HepG2 (cell line): ENCODE measurements around the gene SIGLEC8. TPM values are rescaled to one million over a fixed set of nuclear protein-coding genes. Genes with fewer than 3 reads are reported as not detected.

ENCODE experiments used
- ATAC-seq: fragments of 200-7000 bp; cut with Tn5 transposase; 3 replicates; pipeline ENCODE4 v1.9.1; 2020; ENCODE audit warnings: mild to moderate bottlenecking, moderate library complexity
- BruUV-seq: library from RNA; stranded (reverse); fragments of 400-500 nt; replicated peaks from 2 replicates; lab custom pipeline; 2021; lab: Mats Ljungman, UMichigan
- CTCF ChIA-PET: fragments of 300-600 bp; formaldehyde crosslinking; extraction: SDS; loops from one replicate; lab custom pipeline; 2021; ENCODE audit warnings: low total read pairs, inconsistent platforms, low intra/inter-chr PET ratio; lab: Yijun Ruan, JAX
- POLR2A ChIA-PET: fragments of 350-600 bp; sonication (Branson Sonifier 250); formaldehyde crosslinking; loops from one replicate; lab custom pipeline; 2020; ENCODE audit warnings: antibody characterized with exemption, inconsistent platforms; lab: Yijun Ruan, JAX
- DNase-seq: peaks from one replicate; pipeline ENCODE4 v3.0.0-alpha.2; 2015; ENCODE audit warnings: low spot score
- FAIRE-seq: peaks from 3 replicates; lab custom pipeline; 2011; peaks lifted over from hg19 to GRCh38; lab: Jason Lieb, UNC
- H2AFZ ChIP-seq: one replicate; pipeline ENCODE4 v1.6.1; 2011; ENCODE audit warnings: low read length, inconsistent platforms
- H3K27ac ChIP-seq: fragments of 300-600 bp; 3 replicates; pipeline ENCODE4 v1.8.0; 2011; ENCODE audit warnings: mixed run types, mild to moderate bottlenecking, mixed read lengths, low read length, inconsistent platforms; ENCODE audit not compliant: insufficient read depth; ENCODE audit errors: extremely low read length
- H3K27me3 ChIP-seq, 2 experiments: fragments of 200-600 bp in 1 of 2; 2 replicates in 1 of 2; 3 replicates in 1 of 2; pipeline versions ENCODE4 v1.6.0 to v1.8.0; 2011; ENCODE audit warnings: low read length in 2 of 2, mild to moderate bottlenecking in 2 of 2, moderate library complexity in 2 of 2, inconsistent platforms in 1 of 2; ENCODE audit not compliant: insufficient read depth in 2 of 2, control insufficient read depth in 1 of 2
- H3K36me3 ChIP-seq, 2 experiments: fragments of 200-600 bp in 1 of 2; replicated peaks in 1 of 2; 2 replicates in 1 of 2; 3 replicates in 1 of 2; pipeline versions ENCODE4 v1.5.1 to v1.8.0; 2011; ENCODE audit warnings: low read length in 2 of 2, inconsistent platforms in 1 of 2; ENCODE audit not compliant: insufficient read depth in 2 of 2, control insufficient read depth in 1 of 2
- H3K4me1 ChIP-seq: 2 replicates; pipeline ENCODE4 v1.5.1; 2012; ENCODE audit warnings: low read length, inconsistent platforms; ENCODE audit not compliant: insufficient read depth
- H3K4me2 ChIP-seq: 2 replicates; pipeline ENCODE4 v1.6.0; 2011; ENCODE audit warnings: low read depth, low read length, inconsistent platforms
- H3K4me3 ChIP-seq, 3 experiments: fragments of 200-600 bp in 1 of 3; sonication (generic), shearing (Covaris generic) in 1 of 3; replicated peaks in 1 of 3; 2 replicates each; pipeline ENCODE4 v1.5.1; 2011 to 2016; ENCODE audit warnings: low read length in 3 of 3, inconsistent platforms in 2 of 3, low read depth in 2 of 3, mild to moderate bottlenecking in 2 of 3, control low read depth in 1 of 3, mixed read lengths in 1 of 3; ENCODE audit not compliant: insufficient read depth in 1 of 3
- H3K79me2 ChIP-seq: one replicate; pipeline ENCODE4 v1.6.1; 2011; ENCODE audit warnings: low read length, inconsistent platforms; ENCODE audit not compliant: insufficient read depth
- H3K9ac ChIP-seq: 2 replicates; pipeline ENCODE4 v1.6.0; 2011; ENCODE audit warnings: mild to moderate bottlenecking, low read depth, low read length, inconsistent platforms; ENCODE audit not compliant: insufficient read depth
- H3K9me3 ChIP-seq: 2 replicates; pipeline ENCODE4 v1.5.1; 2012; ENCODE audit warnings: mild to moderate bottlenecking, low read length
- H4K20me1 ChIP-seq: 2 replicates; pipeline ENCODE4 v1.6.0; 2011; ENCODE audit warnings: inconsistent platforms, mild to moderate bottlenecking, low read length, moderate library complexity; ENCODE audit not compliant: insufficient read depth
- CBFB ChIP-seq: sonication (generic); formaldehyde crosslinking; IDR thresholded peaks from 2 replicates; pipeline ENCODE4 v1.4.0; 2020; ENCODE audit warnings: missing genetic modification reagents
- GTF2F1 ChIP-seq: fragments of 150-350 bp; IDR thresholded peaks from 2 replicates; pipeline ENCODE4 v1.6.1; 2014; ENCODE audit warnings: low read length
- MLLT10 ChIP-seq: sonication (generic); formaldehyde crosslinking; IDR thresholded peaks from 2 replicates; pipeline ENCODE4 v1.4.0; 2020; ENCODE audit warnings: missing genetic modification reagents
- MYNN ChIP-seq: sonication (generic); formaldehyde crosslinking; IDR thresholded peaks from 2 replicates; pipeline ENCODE4 v1.4.0; 2020; ENCODE audit warnings: mild to moderate bottlenecking, low read depth, missing genetic modification reagents
- REPIN1 ChIP-seq: sonication (generic); formaldehyde crosslinking; IDR thresholded peaks from 2 replicates; pipeline ENCODE4 v1.8.0; 2022; ENCODE audit warnings: missing genetic modification reagents, low read depth, mild to moderate bottlenecking, borderline replicate concordance
- RFX5 ChIP-seq: IDR thresholded peaks from 2 replicates; pipeline ENCODE4 v1.6.1; 2011; ENCODE audit warnings: low read depth, low read length, improper control_type of control experiment
- SMAD9 ChIP-seq: sonication (generic); formaldehyde crosslinking; IDR thresholded peaks from 2 replicates; pipeline ENCODE4 v1.5.1; 2020; ENCODE audit warnings: mild to moderate bottlenecking, missing genetic modification reagents
- SP1 ChIP-seq, 2 experiments: fragments of 450-650 bp in 1 of 2; sonication (generic) in 1 of 2; formaldehyde crosslinking in 1 of 2; IDR thresholded peaks; 2 replicates each; pipeline versions ENCODE4 v1.4.0 to v1.6.1; 2016 to 2020; ENCODE audit warnings: missing genetic modification reagents in 1 of 2
- THAP9 ChIP-seq: sonication (generic); formaldehyde crosslinking; IDR thresholded peaks from 2 replicates; pipeline ENCODE4; 2020; ENCODE audit warnings: missing genetic modification reagents, mild to moderate bottlenecking, borderline replicate concordance
- ZBTB25 ChIP-seq: IDR thresholded peaks from 2 replicates; pipeline ENCODE4 v1.6.1; 2018; ENCODE audit warnings: missing genetic modification reagents
- ZNF670 ChIP-seq: sonication (generic); formaldehyde crosslinking; IDR thresholded peaks from 2 replicates; pipeline ENCODE4 v1.8.0; 2022; ENCODE audit warnings: mild to moderate bottlenecking, missing genetic modification reagents, borderline replicate concordance
- WGBS: methylation state at CpG from one replicate; pipeline ENCODE4 v1.1.6; 2017; ENCODE audit warnings: low lambda C conversion rate; 5-methylcytosine and 5-hydroxymethylcytosine counted together
- in situ Hi-C: cut with HindIII; loops from 2 replicates; pipeline ENCODE4 v1.10.0; 2017; ENCODE audit warnings: low pct_unique_long_range_greater_than_20kb; ENCODE audit not compliant: extremely low pct_ligation_motif_present
- intact Hi-C: fragments of 100-400 bp; cut with micrococcal nuclease; formaldehyde crosslinking; loops from one replicate; pipeline ENCODE4 v1.10.0; 2022; ENCODE audit not compliant: unreplicated experiment
- polyA plus RNA-seq, 8 experiments: library from polyadenylated mRNA; depleted of rRNA in 3 of 8; stranded (reverse) in 7 of 8; unstranded in 1 of 8; fragments of >200 nt; fragmentation: Illumina TruSeq in 4 of 8; extraction: Trizol in 4 of 8; gene quantifications; 2 replicates each; pipeline versions ENCODE4 v1.2.1 to v1.2.3, GENCODE V29; 2011 to 2016; ENCODE audit warnings: low read depth in 4 of 8, missing spikeins in 1 of 8, mixed read lengths in 1 of 8; ENCODE audit not compliant: insufficient read depth in 1 of 8
- total RNA-seq, 5 experiments: library from RNA; depleted of rRNA; stranded (reverse); fragments of >200 nt; fragmentation: Illumina TruSeq; extraction: Trizol; gene quantifications; 2 replicates each; pipeline ENCODE4 v1.2.3, GENCODE V29; 2016; ENCODE audit warnings: low read depth in 1 of 5
- TF ChIP-seq, protein P1 (sequence below): sonication (generic); formaldehyde crosslinking; IDR thresholded peaks from 2 replicates; pipeline ENCODE4 v1.9.0; 2021; ENCODE audit warnings: missing genetic modification reagents, borderline replicate concordance
- TF ChIP-seq, protein P2 (sequence below): sonication (generic); formaldehyde crosslinking; IDR thresholded peaks from 2 replicates; pipeline ENCODE4 v1.4.0; 2020; ENCODE audit warnings: missing genetic modification reagents, borderline replicate concordance

SIGLEC8 gene
- total and polyA plus RNA-seq, 2 of the 13 experiments (the other 11 are each of a cell fraction or from before 2014, with no cell fraction given) = not detected

- CTCF ChIA-PET = interaction anchor here (5.1 kb wide), 1 partner anchor 44 kb away, joined by 51 read pairs; no protein-coding TSS in a partner anchor
- Histone ChIP-seq H2AFZ (no peak overlapping the region), H3K27me3 (no peaks in the 10 kb centered on the region), H3K4me3 (no peak overlapping the region), H3K9me3 (no peaks in the 10 kb centered on the region), H3K36me3 (no peaks in the 10 kb centered on the region), H4K20me1 (no peaks in the 10 kb centered on the region), H3K4me2 (no peak overlapping the region), H3K79me2 (no peaks in the 10 kb centered on the region), H3K27ac (no peak overlapping the region), H3K9ac (no peak overlapping the region), H3K4me1 (peaks cover 27% of the 10 kb centered on the region)
- ATAC-seq (no peak), DNase-seq (no peak), FAIRE-seq (no peak)
- BruUV-seq = no TSS peak
- POLR2A ChIA-PET = no interaction called here
- intact Hi-C loops = loop anchor here (10.0 kb wide), 1 partner anchor 764 kb away; no protein-coding TSS in a partner anchor
- 29% methylated on average over 9 of the region's 9 CpGs for WGBS
- in situ Hi-C loops = loop anchor here (10.0 kb wide), 1 partner anchor 184 kb away; no protein-coding TSS in a partner anchor
- TF ChIP-seq ZBTB25 (no peak), REPIN1 (CRISPR knock-in tag) (no peak), GTF2F1 (no peak), CBFB (CRISPR knock-in tag) (no peak), SP1 (IDR thresholded peaks at IDR 0.05) (no peak), SP1 (CRISPR knock-in tag; IDR thresholded peaks at IDR 0.05) (no peak), MLLT10 (CRISPR knock-in tag) (no peak), THAP9 (CRISPR knock-in tag) (no peak), MYNN (CRISPR knock-in tag) (no peak), RFX5 (no peak), ZNF670 (CRISPR knock-in tag) (no peak), SMAD9 (no peak)
- TF ChIP-seq, protein P1, sequence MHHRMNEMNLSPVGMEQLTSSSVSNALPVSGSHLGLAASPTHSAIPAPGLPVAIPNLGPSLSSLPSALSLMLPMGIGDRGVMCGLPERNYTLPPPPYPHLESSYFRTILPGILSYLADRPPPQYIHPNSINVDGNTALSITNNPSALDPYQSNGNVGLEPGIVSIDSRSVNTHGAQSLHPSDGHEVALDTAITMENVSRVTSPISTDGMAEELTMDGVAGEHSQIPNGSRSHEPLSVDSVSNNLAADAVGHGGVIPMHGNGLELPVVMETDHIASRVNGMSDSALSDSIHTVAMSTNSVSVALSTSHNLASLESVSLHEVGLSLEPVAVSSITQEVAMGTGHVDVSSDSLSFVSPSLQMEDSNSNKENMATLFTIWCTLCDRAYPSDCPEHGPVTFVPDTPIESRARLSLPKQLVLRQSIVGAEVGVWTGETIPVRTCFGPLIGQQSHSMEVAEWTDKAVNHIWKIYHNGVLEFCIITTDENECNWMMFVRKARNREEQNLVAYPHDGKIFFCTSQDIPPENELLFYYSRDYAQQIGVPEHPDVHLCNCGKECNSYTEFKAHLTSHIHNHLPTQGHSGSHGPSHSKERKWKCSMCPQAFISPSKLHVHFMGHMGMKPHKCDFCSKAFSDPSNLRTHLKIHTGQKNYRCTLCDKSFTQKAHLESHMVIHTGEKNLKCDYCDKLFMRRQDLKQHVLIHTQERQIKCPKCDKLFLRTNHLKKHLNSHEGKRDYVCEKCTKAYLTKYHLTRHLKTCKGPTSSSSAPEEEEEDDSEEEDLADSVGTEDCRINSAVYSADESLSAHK = no peak
- TF ChIP-seq, protein P2, sequence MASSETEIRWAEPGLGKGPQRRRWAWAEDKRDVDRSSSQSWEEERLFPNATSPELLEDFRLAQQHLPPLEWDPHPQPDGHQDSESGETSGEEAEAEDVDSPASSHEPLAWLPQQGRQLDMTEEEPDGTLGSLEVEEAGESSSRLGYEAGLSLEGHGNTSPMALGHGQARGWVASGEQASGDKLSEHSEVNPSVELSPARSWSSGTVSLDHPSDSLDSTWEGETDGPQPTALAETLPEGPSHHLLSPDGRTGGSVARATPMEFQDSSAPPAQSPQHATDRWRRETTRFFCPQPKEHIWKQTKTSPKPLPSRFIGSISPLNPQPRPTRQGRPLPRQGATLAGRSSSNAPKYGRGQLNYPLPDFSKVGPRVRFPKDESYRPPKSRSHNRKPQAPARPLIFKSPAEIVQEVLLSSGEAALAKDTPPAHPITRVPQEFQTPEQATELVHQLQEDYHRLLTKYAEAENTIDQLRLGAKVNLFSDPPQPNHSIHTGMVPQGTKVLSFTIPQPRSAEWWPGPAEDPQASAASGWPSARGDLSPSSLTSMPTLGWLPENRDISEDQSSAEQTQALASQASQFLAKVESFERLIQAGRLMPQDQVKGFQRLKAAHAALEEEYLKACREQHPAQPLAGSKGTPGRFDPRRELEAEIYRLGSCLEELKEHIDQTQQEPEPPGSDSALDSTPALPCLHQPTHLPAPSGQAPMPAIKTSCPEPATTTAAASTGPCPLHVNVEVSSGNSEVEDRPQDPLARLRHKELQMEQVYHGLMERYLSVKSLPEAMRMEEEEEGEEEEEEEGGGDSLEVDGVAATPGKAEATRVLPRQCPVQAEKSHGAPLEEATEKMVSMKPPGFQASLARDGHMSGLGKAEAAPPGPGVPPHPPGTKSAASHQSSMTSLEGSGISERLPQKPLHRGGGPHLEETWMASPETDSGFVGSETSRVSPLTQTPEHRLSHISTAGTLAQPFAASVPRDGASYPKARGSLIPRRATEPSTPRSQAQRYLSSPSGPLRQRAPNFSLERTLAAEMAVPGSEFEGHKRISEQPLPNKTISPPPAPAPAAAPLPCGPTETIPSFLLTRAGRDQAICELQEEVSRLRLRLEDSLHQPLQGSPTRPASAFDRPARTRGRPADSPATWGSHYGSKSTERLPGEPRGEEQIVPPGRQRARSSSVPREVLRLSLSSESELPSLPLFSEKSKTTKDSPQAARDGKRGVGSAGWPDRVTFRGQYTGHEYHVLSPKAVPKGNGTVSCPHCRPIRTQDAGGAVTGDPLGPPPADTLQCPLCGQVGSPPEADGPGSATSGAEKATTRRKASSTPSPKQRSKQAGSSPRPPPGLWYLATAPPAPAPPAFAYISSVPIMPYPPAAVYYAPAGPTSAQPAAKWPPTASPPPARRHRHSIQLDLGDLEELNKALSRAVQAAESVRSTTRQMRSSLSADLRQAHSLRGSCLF (CRISPR knock-in tag) = no peak
These were observed 12.7 kb upstream of the SIGLEC8 start for GRCh38 chr19:51470966-51471365.
